Measurements from ENCODE around the gene UPF2.

UPF2 gene

GRCh38 chr10:12048547-12048946 is 5.9 kb upstream of the UPF2 start:
- Histone ChIP-seq H3K4me3 (ENCODE audit: low read depth, low read length) (no peak overlapping the region), H3K9me3 (no peaks in the 10 kb centered on the region), H3K4me1 (no peaks in the 10 kb centered on the region), H3K36me3 (no peaks in the 10 kb centered on the region), H3K27me3 (no peaks in the 10 kb centered on the region)
- DNase-seq: no peak
- no peak for TF ChIP-seq CTCF (IDR thresholded peaks at IDR 0.05; ENCODE audit: low read depth, low read length)

GRCh38 chr10:12045596-12045995 is 3.0 kb upstream of the UPF2 start:
- no peak for TF ChIP-seq CTCF (IDR thresholded peaks at IDR 0.05; ENCODE audit: low read depth, low read length)

GRCh38 chr10:12042409-12042796 is 206 bp downstream of the UPF2 start:
- Histone ChIP-seq H3K9me3 (no peaks in the 10 kb centered on the region), H3K4me1 (no peaks in the 10 kb centered on the region), H3K36me3 (no peaks in the 10 kb centered on the region), H3K4me3 (ENCODE audit: low read depth, low read length) (peak overlapping the region; percentile 91), H3K27me3 (no peaks in the 10 kb centered on the region)
- peak; percentile 25 for DNase-seq
- no peak for TF ChIP-seq CTCF (IDR thresholded peaks at IDR 0.05; ENCODE audit: low read depth, low read length)

More at GRCh38 chr10:12045596-12045995, 3.0 kb upstream of the UPF2 start:
- no peaks in the 10 kb centered on the region for H3K4me1 ChIP-seq
- H3K9me3 ChIP-seq: no peaks in the 10 kb centered on the region
- DNase-seq: no peak
- H3K36me3 ChIP-seq: no peaks in the 10 kb centered on the region
- no peaks in the 10 kb centered on the region for H3K27me3 ChIP-seq
- no peak overlapping the region for H3K4me3 ChIP-seq (ENCODE audit: low read depth, low read length)

- H3K36me3 ChIP-seq: no peaks in the 10 kb centered on the region
- no peaks in the 10 kb centered on the region for H3K4me1 ChIP-seq
- no peaks in the 10 kb centered on the region for H3K9me3 ChIP-seq
- DNase-seq: no peak
- peak overlapping the region; percentile 91 for H3K4me3 ChIP-seq (ENCODE audit: low read depth, low read length)
- no peak for TF ChIP-seq CTCF (IDR thresholded peaks at IDR 0.05; ENCODE audit: low read depth, low read length)
- H3K27me3 ChIP-seq: no peaks in the 10 kb centered on the region
These were observed 722 bp downstream of the UPF2 start for GRCh38 chr10:12041766-12042408.

GRCh38 chr10:12036073-12036655 is 6.4 kb downstream of the UPF2 start:
- no peak for DNase-seq
- Histone ChIP-seq H3K4me1 (no peaks in the 10 kb centered on the region), H3K27me3 (no peaks in the 10 kb centered on the region), H3K4me3 (ENCODE audit: low read depth, low read length) (no peak overlapping the region), H3K36me3 (peaks cover 14% of the 10 kb centered on the region), H3K9me3 (no peaks in the 10 kb centered on the region)
- TF ChIP-seq CTCF (IDR thresholded peaks at IDR 0.05; ENCODE audit: low read depth, low read length): no peak

- Histone ChIP-seq H3K9me3 (no peaks in the 10 kb centered on the region), H3K36me3 (peaks cover 30% of the 10 kb centered on the region), H3K4me3 (ENCODE audit: low read depth, low read length) (no peak overlapping the region), H3K27me3 (no peaks in the 10 kb centered on the region), H3K4me1 (no peaks in the 10 kb centered on the region)
- no peak for DNase-seq
- TF ChIP-seq CTCF (IDR thresholded peaks at IDR 0.05; ENCODE audit: low read depth, low read length): no peak
These were observed 11.2 kb downstream of the UPF2 start for GRCh38 chr10:12031404-12031803.
